IPS-15b (cell line): ENCODE data around the gene NEBL.

ENCODE experiments used
- H3K27me3 ChIP-seq: one replicate; pipeline ENCODE4 v1.6.1; 2013; ENCODE audit warnings: low read length; ENCODE audit not compliant: control insufficient read depth, insufficient read depth
- H3K36me3 ChIP-seq: one replicate; pipeline ENCODE4 v1.6.1; 2013; ENCODE audit warnings: low read length; ENCODE audit not compliant: control insufficient read depth, insufficient read depth
- H3K4me1 ChIP-seq: one replicate; pipeline ENCODE4 v1.6.1; 2013; ENCODE audit warnings: mild to moderate bottlenecking, low read length; ENCODE audit not compliant: control insufficient read depth, insufficient read depth
- H3K4me3 ChIP-seq: one replicate; pipeline ENCODE4 v1.5.1; 2013; ENCODE audit warnings: low read depth, low read length
- H3K9ac ChIP-seq: one replicate; pipeline ENCODE4 v1.6.1; 2013; ENCODE audit warnings: low read depth, mild to moderate bottlenecking, low read length
- H3K9me3 ChIP-seq: one replicate; pipeline ENCODE4 v1.6.1; 2013; ENCODE audit warnings: mild to moderate bottlenecking, low read length; ENCODE audit not compliant: control insufficient read depth, insufficient read depth

Gene NEBL

DNA sequence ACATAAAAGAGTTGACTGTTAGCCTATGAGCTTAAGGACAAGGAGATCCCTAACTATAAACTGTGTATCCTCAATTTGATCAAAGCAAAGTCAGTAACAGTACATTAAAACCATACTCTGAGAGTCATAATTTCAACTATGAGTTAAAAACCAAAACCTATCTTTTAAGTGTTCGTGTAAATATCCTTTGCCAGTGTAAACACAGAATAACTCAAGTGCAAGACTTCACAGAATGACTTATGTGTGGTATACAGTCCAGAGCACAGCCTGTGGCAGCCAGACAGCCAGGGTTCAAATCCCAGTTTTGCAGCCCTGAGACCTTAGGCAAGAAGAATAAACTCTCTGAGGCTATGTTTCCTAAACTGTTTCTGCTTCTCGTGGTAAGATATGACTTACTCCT lies 30.3 kb upstream of the NEBL start:
- no peak overlapping the region for H3K9ac ChIP-seq
- H3K27me3 ChIP-seq = no peaks in the 10 kb centered on the region
- no peak overlapping the region for H3K4me3 ChIP-seq
- no peaks in the 10 kb centered on the region for H3K9me3 ChIP-seq
- H3K4me1 ChIP-seq = no peaks in the 10 kb centered on the region
- no peaks in the 10 kb centered on the region for H3K36me3 ChIP-seq

DNA sequence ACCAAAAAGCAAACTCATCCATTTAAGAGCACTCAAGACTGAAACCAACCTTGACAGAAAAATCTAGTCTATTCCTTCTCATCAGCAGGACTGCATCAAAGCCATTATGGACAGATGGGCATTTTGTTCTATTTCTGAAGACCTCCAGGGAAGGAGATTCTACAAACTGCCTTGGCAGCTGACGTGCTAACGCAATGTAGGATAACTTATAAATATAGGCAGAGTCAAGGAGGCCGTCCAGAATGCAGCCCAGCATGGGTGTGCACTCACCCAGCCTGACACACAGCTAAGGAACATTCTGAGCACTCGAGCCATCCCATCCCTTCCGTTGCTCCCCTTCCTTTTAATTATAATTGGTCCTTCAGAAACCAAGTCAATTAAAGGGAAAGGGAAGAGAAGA lies 25.3 kb upstream of the NEBL start:
- no peaks in the 10 kb centered on the region for H3K9me3 ChIP-seq
- H3K4me3 ChIP-seq = no peak overlapping the region
- H3K36me3 ChIP-seq = no peaks in the 10 kb centered on the region
- H3K4me1 ChIP-seq = no peaks in the 10 kb centered on the region
- H3K27me3 ChIP-seq = no peaks in the 10 kb centered on the region
- H3K9ac ChIP-seq = no peak overlapping the region

DNA sequence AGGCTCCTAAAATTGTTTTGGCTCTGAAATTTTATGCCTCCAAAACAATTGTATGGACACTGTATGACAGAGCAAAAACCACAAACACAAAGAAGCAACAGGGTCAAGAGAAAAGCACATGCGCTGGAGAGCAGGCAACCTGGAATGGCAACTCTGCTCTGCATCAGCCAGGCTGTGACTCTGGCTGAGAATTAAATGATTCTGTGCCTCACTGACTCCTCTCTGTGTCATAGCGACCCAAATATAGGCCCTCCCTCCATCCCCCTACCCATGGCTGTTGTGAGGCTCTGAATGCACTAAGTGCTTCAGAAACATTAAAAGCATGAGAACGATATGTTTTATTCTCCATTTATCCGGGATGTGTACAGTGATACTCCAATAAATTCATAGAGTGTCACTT lies 24.9 kb upstream of the NEBL start:
- Histone ChIP-seq H3K9me3 (no peaks in the 10 kb centered on the region), H3K4me3 (no peak overlapping the region), H3K4me1 (no peaks in the 10 kb centered on the region), H3K36me3 (no peaks in the 10 kb centered on the region), H3K27me3 (no peaks in the 10 kb centered on the region), H3K9ac (no peak overlapping the region)

DNA sequence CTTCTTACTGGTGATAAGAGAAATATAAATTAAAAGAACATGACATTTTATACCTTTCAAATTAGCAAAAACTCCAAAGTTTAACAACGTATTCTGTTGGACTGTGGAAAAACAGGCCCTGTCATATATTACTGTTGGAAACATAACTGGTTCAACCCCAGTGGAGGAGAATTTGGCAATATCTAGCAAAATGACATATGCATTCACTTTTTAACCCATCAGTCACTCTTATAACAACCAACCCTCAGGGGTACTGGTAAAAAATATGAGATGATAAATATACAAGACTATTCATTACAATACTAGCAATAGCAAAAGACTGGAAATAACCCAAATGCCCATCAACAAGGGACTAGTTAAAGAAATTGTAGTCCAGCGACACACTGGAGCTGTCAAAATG lies 22.9 kb upstream of the NEBL start:
- H3K4me3 ChIP-seq = no peak overlapping the region
- no peaks in the 10 kb centered on the region for H3K9me3 ChIP-seq
- H3K36me3 ChIP-seq = no peaks in the 10 kb centered on the region
- no peak overlapping the region for H3K9ac ChIP-seq
- no peaks in the 10 kb centered on the region for H3K27me3 ChIP-seq
- no peaks in the 10 kb centered on the region for H3K4me1 ChIP-seq

DNA sequence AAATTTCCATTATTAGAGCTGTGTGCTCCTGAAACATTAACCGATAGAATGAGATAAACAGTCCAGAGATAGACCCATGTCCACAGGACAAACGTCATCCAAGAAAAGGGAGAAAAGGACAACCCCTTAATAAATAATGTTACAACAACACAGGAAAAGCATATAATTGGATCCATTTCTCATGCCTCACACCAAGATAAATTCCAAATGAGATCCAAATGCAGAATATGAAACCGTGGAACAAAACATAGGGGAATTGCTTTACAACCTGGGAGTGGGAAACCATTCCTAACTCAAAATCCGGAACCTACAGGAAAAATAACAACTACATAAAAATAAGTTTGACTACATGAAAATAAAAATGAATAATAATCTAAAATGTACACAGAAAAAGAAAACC lies 22.4 kb upstream of the NEBL start:
- H3K4me1 ChIP-seq = no peaks in the 10 kb centered on the region
- H3K9ac ChIP-seq = no peak overlapping the region
- no peaks in the 10 kb centered on the region for H3K9me3 ChIP-seq
- H3K27me3 ChIP-seq = no peaks in the 10 kb centered on the region
- H3K4me3 ChIP-seq = no peak overlapping the region
- H3K36me3 ChIP-seq = no peaks in the 10 kb centered on the region

DNA sequence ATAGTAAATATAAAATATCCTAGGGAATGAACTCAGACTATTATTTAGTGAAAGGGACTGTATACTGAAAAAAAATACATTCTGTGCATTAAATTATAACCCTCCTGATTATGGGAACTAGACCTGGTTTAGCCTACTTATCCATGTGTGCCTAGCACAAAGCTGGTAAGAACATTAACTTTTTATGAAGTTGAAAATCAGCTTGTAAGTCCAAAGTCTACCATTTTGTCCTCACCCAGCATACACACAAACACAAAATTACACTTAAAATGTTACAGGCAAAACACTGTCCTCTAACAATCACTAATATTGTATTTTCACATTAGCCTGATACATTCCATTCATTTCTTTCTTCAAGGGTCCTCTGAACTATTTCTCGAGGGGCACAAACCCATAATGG lies 19.9 kb upstream of the NEBL start:
- no peaks in the 10 kb centered on the region for H3K9me3 ChIP-seq
- H3K9ac ChIP-seq = no peak overlapping the region
- no peaks in the 10 kb centered on the region for H3K36me3 ChIP-seq

DNA sequence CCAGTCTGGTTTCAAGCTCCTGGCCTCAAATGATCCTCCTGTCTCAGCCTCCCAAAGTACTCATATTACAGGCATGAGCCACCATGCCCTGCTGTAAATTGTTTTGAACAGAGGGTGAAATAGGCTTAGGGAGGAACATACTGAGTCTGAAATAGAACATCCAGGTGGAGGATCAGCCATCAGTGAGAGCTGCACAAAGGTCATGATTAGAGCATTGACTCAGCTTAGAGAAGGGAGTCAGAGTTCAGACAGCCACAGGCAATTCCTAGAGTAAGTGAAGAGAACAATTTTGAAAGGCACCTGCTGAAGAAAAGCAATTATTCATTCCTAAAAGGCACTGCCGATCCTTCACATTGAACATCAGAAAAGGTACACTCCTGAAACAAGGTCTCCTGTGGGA lies 15.9 kb upstream of the NEBL start:
- Histone ChIP-seq H3K9ac (no peak overlapping the region), H3K36me3 (no peaks in the 10 kb centered on the region), H3K4me3 (no peak overlapping the region), H3K9me3 (no peaks in the 10 kb centered on the region), H3K4me1 (no peaks in the 10 kb centered on the region), H3K27me3 (no peaks in the 10 kb centered on the region)

More for the DNA sequence above, 19.9 kb upstream of the NEBL start:
- Histone ChIP-seq H3K4me1 (no peaks in the 10 kb centered on the region), H3K27me3 (no peaks in the 10 kb centered on the region), H3K4me3 (no peak overlapping the region)

DNA sequence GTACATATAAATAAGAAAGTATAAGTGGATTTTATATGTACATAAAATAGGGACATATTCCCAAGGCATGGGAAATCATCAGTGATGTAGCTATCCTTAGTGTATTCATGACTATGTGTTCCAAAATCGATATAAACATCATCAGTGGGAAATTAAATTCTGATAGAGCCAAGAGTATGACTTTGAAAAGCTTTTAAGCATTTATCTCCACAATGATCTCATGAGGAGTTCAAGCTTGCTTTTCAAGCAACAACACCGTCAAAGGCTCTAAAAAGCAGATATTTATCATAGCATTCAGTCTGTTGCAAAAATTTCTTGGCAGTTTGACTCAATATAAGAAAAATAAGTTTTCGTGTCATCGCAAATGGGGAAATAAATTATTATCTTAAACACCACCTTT lies 14.5 kb upstream of the NEBL start:
- H3K9ac ChIP-seq = no peak overlapping the region
- H3K9me3 ChIP-seq = no peaks in the 10 kb centered on the region
- no peaks in the 10 kb centered on the region for H3K4me1 ChIP-seq
- no peaks in the 10 kb centered on the region for H3K36me3 ChIP-seq
- no peaks in the 10 kb centered on the region for H3K27me3 ChIP-seq
- no peak overlapping the region for H3K4me3 ChIP-seq

DNA sequence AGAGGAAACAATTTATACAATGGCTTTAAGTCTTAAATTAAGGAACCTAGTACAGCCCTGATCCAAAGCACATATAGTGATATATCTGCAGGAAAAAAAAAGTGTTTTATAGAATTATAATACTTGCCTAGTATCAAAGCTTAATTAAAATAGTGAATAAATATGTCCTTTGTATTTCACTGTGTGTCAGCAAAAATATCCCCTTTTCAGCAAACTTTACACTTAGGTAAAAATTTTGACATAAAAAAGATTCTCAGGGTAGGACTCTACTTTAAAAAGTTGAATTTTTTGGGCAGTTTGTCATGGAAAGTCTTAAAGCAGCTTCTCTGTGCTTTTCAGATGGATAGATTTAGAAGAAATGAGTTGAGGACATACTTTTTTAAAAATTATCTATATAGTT lies 12.7 kb upstream of the NEBL start:
- no peak overlapping the region for H3K9ac ChIP-seq

DNA sequence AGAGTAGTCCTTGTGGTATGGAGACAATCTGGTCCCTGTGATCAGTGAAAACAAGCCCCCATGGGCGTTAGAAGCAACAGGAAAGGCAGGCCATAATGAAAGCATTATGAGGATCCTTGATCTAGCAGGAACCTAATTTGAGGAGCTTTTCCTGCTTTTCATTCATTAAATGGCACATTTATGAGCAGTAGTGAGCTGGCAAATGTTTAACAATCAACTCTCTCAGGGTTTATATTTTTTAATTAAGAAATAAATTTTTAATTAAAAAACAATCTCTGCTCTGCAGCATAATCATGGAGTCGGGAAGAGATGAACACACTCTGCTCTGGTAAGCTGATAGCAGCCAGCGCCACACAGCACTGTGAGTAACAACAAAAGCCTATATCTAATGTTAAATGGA lies 11.3 kb upstream of the NEBL start:
- Histone ChIP-seq H3K4me1 (no peaks in the 10 kb centered on the region), H3K9me3 (no peaks in the 10 kb centered on the region), H3K27me3 (no peaks in the 10 kb centered on the region), H3K9ac (no peak overlapping the region), H3K36me3 (no peaks in the 10 kb centered on the region), H3K4me3 (no peak overlapping the region)

More for the DNA sequence above, 12.7 kb upstream of the NEBL start:
- Histone ChIP-seq H3K9me3 (no peaks in the 10 kb centered on the region), H3K4me1 (no peaks in the 10 kb centered on the region), H3K36me3 (no peaks in the 10 kb centered on the region), H3K4me3 (no peak overlapping the region), H3K27me3 (no peaks in the 10 kb centered on the region)

DNA sequence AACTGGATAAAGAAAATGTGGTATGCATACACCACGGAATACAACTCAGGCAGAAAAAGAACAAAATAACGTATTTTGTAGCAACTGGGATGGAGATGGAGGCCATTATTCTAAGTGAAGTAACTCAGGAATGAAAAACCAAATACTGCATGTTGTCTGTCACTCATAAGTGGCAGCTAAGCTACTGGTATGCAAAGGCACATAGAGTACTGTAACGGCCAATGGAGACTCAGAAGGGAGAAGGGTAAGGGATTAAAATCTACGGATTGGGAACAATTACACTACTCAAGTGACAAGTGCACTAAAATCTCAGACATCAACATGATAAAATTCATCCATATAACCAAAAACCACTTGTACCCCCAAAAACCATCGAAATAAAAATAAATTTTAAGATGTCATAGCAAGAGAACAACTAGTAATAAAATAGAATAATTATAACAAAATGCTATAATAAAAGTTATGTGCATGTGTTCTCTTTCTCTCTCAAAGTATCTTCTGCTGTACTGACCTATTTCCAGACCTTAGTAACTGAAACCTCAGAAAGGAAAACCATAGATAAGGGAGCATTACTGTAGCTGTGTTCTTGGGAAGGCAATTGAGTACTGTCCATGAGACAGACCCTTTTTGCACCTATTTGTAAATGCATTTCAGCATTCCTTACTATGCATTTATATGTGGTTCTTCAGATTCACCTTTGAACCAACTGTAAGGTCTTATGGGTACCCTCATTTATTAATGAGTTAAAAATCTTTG lies 6.7 kb upstream of the NEBL start:
- Histone ChIP-seq H3K36me3 (no peaks in the 10 kb centered on the region), H3K27me3 (no peaks in the 10 kb centered on the region), H3K9me3 (no peaks in the 10 kb centered on the region), H3K4me3 (no peak overlapping the region), H3K9ac (no peak overlapping the region), H3K4me1 (no peaks in the 10 kb centered on the region)

DNA sequence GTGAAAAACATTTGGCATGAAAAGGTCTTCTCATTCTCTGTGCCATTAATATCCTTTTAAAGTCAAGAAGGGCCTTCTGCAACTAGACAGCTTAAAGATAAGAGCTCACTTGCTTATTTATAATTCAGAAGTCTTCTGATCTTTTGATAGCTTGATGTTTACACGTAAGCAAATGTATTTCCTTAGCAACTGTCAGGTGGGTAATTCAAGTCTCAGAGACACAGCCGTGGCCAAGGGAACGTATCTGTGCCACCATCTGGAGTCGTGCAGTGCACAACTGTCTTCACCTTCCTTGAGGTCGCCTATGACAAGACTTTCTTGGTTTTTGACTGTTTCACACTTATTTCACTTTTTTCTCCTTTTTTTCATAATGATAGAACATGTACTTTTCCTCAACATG lies 4.0 kb upstream of the NEBL start:
- H3K9me3 ChIP-seq = no peaks in the 10 kb centered on the region
- H3K27me3 ChIP-seq = no peaks in the 10 kb centered on the region
- no peak overlapping the region for H3K4me3 ChIP-seq
- H3K4me1 ChIP-seq = no peaks in the 10 kb centered on the region
- H3K9ac ChIP-seq = no peak overlapping the region
- H3K36me3 ChIP-seq = no peaks in the 10 kb centered on the region
